Measurements from ENCODE around the gene LRP1.

The LRP1 gene

DNA sequence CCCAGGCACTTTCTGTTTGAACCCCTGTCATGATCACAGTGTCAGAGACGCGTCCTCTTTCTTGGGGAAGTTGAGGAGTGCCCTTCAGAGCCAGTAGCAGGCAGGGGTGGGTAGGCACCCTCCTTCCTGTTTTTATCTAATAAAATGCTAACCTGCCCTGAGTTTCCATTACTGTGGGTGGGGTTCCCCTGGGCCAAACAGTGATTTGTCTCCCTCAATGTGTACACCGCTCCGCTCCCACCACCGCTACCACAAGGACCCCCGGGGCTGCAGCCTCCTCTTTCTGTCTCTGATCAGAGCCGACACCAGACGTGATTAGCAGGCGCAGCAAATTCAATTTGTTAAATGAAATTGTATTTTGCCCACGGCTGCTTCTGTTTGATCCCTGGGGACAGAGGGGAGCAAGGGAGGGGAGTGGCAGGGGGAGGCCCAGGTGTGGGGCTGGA is 106.3 kb downstream of the LRP1 start:
- H3K79me2 ChIP-seq = no peaks in the 10 kb centered on the region
- H3K9ac ChIP-seq = no peak overlapping the region
- no peak overlapping the region for H3K4me3 ChIP-seq (ENCODE audit: low read depth, low read length)
- H2AFZ ChIP-seq = no peak overlapping the region
- TF ChIP-seq, protein P1, sequence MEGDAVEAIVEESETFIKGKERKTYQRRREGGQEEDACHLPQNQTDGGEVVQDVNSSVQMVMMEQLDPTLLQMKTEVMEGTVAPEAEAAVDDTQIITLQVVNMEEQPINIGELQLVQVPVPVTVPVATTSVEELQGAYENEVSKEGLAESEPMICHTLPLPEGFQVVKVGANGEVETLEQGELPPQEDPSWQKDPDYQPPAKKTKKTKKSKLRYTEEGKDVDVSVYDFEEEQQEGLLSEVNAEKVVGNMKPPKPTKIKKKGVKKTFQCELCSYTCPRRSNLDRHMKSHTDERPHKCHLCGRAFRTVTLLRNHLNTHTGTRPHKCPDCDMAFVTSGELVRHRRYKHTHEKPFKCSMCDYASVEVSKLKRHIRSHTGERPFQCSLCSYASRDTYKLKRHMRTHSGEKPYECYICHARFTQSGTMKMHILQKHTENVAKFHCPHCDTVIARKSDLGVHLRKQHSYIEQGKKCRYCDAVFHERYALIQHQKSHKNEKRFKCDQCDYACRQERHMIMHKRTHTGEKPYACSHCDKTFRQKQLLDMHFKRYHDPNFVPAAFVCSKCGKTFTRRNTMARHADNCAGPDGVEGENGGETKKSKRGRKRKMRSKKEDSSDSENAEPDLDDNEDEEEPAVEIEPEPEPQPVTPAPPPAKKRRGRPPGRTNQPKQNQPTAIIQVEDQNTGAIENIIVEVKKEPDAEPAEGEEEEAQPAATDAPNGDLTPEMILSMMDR (IDR thresholded peaks at IDR 0.05) = no peak
- H3K36me3 ChIP-seq (ENCODE audit: control insufficient read depth, insufficient read depth, low read length) = no peaks in the 10 kb centered on the region
- no peak overlapping the region for H3K27ac ChIP-seq
- H3K27me3 ChIP-seq (ENCODE audit: control insufficient read depth, insufficient read depth, low read length) = peaks cover 3% of the 10 kb centered on the region
- peaks cover 18% of the 10 kb centered on the region for H3K4me1 ChIP-seq
- H3K9me3 ChIP-seq (ENCODE audit: control insufficient read depth, low read length) = no peaks in the 10 kb centered on the region
- no peak overlapping the region for H3K4me2 ChIP-seq (ENCODE audit: low read length)

DNA sequence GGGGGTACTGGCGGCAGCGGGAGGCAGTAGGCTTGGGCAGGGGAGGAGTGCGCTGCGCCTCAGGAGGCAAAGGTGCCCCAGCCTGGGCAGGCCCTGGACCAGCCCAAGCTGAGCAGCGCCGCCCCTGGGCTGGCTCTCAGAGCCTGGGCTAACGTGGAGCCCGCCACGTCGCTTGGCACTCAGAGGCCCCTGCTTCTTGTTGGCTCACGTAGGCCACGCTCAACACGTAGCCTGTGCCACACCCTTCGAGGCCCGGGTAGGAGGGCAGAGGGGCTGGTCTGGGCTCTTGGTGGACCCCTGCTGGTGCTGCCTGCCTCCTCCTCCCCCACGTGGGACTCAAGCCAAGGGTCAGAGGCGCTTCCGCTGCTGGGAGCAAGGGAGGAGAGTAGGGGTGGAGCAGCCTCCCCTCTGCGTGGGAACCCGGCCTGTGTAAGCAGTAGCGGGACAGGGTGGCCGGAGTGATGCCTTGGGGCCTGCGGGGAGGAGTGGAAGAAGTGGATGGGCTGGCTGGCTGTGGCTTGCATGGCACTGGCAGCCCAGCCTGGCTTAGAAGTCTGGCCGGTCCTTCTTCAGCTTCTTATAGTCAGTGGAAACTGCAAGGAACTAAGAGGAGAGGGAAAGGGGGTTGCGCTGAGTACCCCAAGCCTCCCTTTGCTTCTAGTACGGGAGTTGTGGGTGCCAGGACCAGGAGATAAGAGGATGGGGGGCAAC is 106.9 kb downstream of the LRP1 start:
- Histone ChIP-seq H3K9me3 (ENCODE audit: control insufficient read depth, low read length) (no peaks in the 10 kb centered on the region), H3K4me3 (ENCODE audit: low read depth, low read length) (no peak overlapping the region), H3K9ac (no peak overlapping the region), H3K27me3 (ENCODE audit: control insufficient read depth, insufficient read depth, low read length) (peaks cover 3% of the 10 kb centered on the region), H3K79me2 (no peaks in the 10 kb centered on the region), H3K27ac (no peak overlapping the region), H3K36me3 (ENCODE audit: control insufficient read depth, insufficient read depth, low read length) (no peaks in the 10 kb centered on the region), H2AFZ (no peak overlapping the region), H3K4me2 (ENCODE audit: low read length) (no peak overlapping the region), H3K4me1 (peaks cover 19% of the 10 kb centered on the region)
- TF ChIP-seq, protein P1 (IDR thresholded peaks at IDR 0.05) = no peak

DNA sequence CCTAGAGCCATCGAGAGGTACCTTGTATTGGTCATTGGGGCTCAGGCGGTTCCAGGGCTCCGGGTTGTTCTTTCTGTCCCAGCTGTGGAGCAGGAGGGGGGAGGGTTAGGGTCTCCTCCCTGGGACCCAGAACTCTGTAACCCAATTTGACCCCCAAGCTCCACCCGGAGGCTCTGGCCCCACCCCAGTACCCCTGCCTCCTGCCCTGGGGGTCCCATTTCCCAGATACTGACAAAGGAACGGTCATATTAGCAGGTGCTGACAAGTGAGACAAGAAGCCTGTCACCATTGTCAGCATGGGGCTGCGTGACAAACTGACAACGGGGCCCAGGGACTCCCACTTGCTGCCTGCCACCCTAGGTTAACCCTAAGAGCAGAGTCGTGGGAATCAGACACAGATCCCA is 107.4 kb downstream of the LRP1 start:
- H3K27ac ChIP-seq = no peak overlapping the region
- H3K36me3 ChIP-seq (ENCODE audit: control insufficient read depth, insufficient read depth, low read length) = no peaks in the 10 kb centered on the region
- H3K27me3 ChIP-seq (ENCODE audit: control insufficient read depth, insufficient read depth, low read length) = peaks cover 3% of the 10 kb centered on the region
- H3K4me1 ChIP-seq = peaks cover 19% of the 10 kb centered on the region
- H3K9me3 ChIP-seq (ENCODE audit: control insufficient read depth, low read length) = no peaks in the 10 kb centered on the region
- no peak overlapping the region for H3K9ac ChIP-seq
- H3K4me3 ChIP-seq (ENCODE audit: low read depth, low read length) = no peak overlapping the region
- no peak overlapping the region for H2AFZ ChIP-seq
- no peak overlapping the region for H3K4me2 ChIP-seq (ENCODE audit: low read length)
- TF ChIP-seq, protein P1 (IDR thresholded peaks at IDR 0.05) = no peak
- H3K79me2 ChIP-seq = no peaks in the 10 kb centered on the region

DNA sequence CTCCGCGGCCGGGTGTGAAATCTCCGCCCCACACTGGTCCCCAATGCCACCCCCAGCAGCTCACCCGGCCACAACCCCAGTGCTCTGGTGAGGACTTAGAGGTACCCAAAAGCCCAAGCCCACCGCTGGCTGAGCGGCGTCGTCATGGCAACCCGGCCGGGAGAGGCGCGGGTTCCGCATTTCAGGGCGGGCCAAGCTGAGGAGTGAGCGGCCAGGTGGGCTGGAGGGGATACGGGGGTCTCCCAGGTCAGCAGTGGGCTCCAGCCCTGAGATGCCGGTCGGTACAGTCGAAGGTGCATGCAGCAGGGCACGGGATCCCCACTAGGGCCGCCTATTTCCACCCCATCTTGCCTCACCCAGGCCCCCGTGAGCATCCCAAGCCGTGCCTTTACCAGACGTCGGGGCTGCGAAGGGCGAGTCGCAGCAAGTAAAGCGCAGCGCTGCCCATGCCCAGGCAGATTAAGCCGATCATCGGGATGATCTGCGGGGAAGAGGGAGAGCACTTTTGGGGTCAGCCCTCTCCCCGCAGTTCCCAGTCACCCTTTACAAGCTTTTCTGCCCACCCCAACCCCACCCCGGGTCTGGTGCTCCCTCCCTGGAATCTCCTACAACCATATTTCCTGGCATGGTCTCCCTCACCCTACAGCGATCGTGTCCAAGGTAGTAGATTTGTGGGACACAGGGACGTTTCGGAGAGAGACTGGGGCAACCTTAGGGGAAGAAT is 108.1 kb downstream of the LRP1 start:
- Histone ChIP-seq H3K9ac (no peak overlapping the region), H3K27ac (no peak overlapping the region), H3K36me3 (ENCODE audit: control insufficient read depth, insufficient read depth, low read length) (no peaks in the 10 kb centered on the region), H2AFZ (no peak overlapping the region), H3K4me1 (peaks cover 21% of the 10 kb centered on the region), H3K79me2 (no peaks in the 10 kb centered on the region), H3K27me3 (ENCODE audit: control insufficient read depth, insufficient read depth, low read length) (peaks cover 3% of the 10 kb centered on the region), H3K4me3 (ENCODE audit: low read depth, low read length) (no peak overlapping the region), H3K9me3 (ENCODE audit: control insufficient read depth, low read length) (no peaks in the 10 kb centered on the region), H3K4me2 (ENCODE audit: low read length) (no peak overlapping the region)
- TF ChIP-seq, protein P1 (IDR thresholded peaks at IDR 0.05) = no peak

Measured in parathyroid adenoma (tissue), 2 donors.